Kidney epithelial cell (primary cell): ENCODE results near the gene PHF20. TPM values are rescaled to one million over a fixed set of nuclear protein-coding genes. Genes with fewer than 3 reads are reported as not detected.

Experiments
- DNase-seq: peaks from one replicate; pipeline ENCODE4 v3.0.0-alpha.2; 2010; ENCODE audit warnings: low read depth
- H3K27me3 ChIP-seq: 2 replicates; pipeline ENCODE4 v1.6.0; 2011; ENCODE audit warnings: low read length; ENCODE audit not compliant: control insufficient read depth, insufficient read depth
- H3K36me3 ChIP-seq: 2 replicates; pipeline ENCODE4 v1.5.1; 2011; ENCODE audit warnings: low read length; ENCODE audit not compliant: control insufficient read depth, insufficient read depth
- H3K4me3 ChIP-seq: 2 replicates; pipeline ENCODE4 v1.5.1; 2011; ENCODE audit warnings: low read depth, mild to moderate bottlenecking, control low read depth, low read length
- CTCF ChIP-seq: IDR thresholded peaks from 2 replicates; pipeline ENCODE4 v1.5.1; 2011; ENCODE audit warnings: mild to moderate bottlenecking, moderate library complexity, low read length, control low read depth, inconsistent platforms; ENCODE audit not compliant: insufficient read depth, poor library complexity, severe bottlenecking
- total RNA-seq: library from RNA; depleted of rRNA; stranded (reverse); fragments of >200 nt; gene quantifications from 2 replicates; pipeline ENCODE4 v1.2.3, GENCODE V29; 2015

Gene PHF20
- total RNA-seq, 1 donor from 2014 or later: 39.0 TPM

GRCh38 chr20:35821807-35822242 lies 50.0 kb downstream of the PHF20 start:
- Histone ChIP-seq H3K27me3 (no peaks in the 10 kb centered on the region), H3K4me3 (no peak overlapping the region), H3K36me3 (no peaks in the 10 kb centered on the region)
- TF ChIP-seq CTCF: no peak
- DNase-seq: no peak

DNA sequence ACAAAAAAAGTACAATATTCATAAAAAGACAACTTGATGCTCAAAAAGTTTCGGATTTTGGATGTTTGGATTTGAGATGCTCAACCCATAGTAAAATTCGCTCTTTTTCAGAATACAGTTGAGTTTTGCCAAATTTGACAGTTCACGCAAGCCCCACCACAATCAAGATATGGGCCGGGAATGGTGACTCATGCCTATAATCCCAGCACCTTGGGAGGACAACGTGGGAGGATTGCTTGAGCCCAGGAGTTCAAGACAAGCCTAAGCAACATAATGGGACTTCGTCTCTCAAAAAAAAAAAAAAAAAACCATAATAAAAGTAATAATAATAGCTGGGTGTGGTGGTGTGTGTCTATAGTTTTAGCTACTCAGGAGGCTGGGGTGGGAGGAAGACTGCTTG lies 51.3 kb downstream of the PHF20 start:
- H3K4me3 ChIP-seq: no peak overlapping the region
- DNase-seq: no peak
- no peak for TF ChIP-seq CTCF
- H3K27me3 ChIP-seq: no peaks in the 10 kb centered on the region
- no peaks in the 10 kb centered on the region for H3K36me3 ChIP-seq

DNA sequence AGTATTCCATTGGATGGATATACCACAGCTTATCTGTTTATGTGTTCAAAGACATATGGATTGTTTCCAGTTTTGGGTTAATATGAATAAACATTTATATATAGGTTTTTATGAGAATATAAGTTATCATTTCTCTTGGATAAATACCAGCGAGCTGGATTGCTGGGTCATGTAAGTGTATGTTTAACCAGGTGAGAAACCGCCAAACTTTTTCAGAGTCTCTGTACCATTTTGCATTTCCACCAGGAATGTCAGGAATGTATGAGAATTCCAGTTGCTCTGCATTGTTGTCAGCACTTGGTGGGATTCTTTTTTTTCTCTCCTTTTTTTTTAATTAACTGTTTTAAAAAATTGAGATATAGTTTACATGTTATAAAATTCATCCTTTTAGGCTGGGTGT lies 52.1 kb downstream of the PHF20 start:
- peak; percentile 64 for DNase-seq
- no peak overlapping the region for H3K4me3 ChIP-seq
- H3K27me3 ChIP-seq: no peaks in the 10 kb centered on the region
- TF ChIP-seq CTCF: no peak
- H3K36me3 ChIP-seq: no peaks in the 10 kb centered on the region

GRCh38 chr20:35826397-35826998 lies 54.7 kb downstream of the PHF20 start:
- no peaks in the 10 kb centered on the region for H3K36me3 ChIP-seq
- H3K27me3 ChIP-seq: no peaks in the 10 kb centered on the region
- DNase-seq: no peak
- no peak overlapping the region for H3K4me3 ChIP-seq
- TF ChIP-seq CTCF: no peak

- no peak for TF ChIP-seq CTCF
- Histone ChIP-seq H3K36me3 (no peaks in the 10 kb centered on the region), H3K4me3 (no peak overlapping the region), H3K27me3 (no peaks in the 10 kb centered on the region)
- no peak for DNase-seq
Observed at GRCh38 chr20:35828434-35828833, 56.6 kb downstream of the PHF20 start.

DNA sequence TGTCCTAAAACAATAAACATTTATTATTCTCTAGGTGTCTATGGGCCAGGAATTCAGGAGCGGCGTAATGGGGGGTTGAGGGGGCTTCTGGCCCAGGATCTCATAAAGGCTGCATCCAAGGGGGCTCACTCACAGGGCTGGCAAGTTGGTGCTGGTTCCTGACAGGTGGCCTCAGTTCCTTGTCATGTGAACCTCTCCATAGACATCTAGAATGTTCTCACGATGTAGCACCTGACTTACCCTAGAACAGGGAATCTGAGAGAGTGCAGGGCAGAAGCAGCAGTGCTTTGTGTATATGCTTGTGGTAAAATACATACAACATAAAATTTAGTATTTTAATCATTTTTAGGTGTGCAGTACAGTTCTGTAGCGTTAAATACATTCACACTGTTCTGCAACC lies 57.1 kb downstream of the PHF20 start:
- no peaks in the 10 kb centered on the region for H3K36me3 ChIP-seq
- TF ChIP-seq CTCF: no peak
- no peak for DNase-seq
- no peaks in the 10 kb centered on the region for H3K27me3 ChIP-seq
- no peak overlapping the region for H3K4me3 ChIP-seq
